ENCODE results near the gene BICD2.

DNA sequence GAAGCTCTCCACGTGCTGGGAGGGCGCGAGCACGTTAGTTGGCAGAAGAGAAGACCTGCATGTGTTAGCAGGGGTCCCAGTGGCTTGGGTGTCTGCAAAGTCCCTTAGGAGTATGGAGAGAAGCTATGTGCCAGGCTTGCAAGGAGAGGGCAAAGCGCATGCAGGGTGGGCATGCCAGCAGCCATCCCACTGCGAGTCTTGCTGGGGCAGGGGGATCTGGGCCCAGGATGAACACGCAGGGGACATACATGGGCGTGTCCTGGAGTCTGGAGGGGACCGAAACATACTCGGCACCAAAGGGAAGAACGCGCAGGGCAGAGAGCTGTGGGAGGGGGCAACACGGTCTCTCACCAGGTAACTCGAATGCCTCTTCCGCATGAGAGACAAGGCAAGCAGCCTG, 51.1 kb downstream of the BICD2 start:
- TF ChIP-seq, protein P1, sequence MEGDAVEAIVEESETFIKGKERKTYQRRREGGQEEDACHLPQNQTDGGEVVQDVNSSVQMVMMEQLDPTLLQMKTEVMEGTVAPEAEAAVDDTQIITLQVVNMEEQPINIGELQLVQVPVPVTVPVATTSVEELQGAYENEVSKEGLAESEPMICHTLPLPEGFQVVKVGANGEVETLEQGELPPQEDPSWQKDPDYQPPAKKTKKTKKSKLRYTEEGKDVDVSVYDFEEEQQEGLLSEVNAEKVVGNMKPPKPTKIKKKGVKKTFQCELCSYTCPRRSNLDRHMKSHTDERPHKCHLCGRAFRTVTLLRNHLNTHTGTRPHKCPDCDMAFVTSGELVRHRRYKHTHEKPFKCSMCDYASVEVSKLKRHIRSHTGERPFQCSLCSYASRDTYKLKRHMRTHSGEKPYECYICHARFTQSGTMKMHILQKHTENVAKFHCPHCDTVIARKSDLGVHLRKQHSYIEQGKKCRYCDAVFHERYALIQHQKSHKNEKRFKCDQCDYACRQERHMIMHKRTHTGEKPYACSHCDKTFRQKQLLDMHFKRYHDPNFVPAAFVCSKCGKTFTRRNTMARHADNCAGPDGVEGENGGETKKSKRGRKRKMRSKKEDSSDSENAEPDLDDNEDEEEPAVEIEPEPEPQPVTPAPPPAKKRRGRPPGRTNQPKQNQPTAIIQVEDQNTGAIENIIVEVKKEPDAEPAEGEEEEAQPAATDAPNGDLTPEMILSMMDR (IDR thresholded peaks at IDR 0.05), result no peak
- no peak for TF ChIP-seq EZH2 (IDR thresholded peaks at IDR 0.05; ENCODE audit: borderline replicate concordance, insufficient read depth, low read depth, low read length, poor library complexity, severe bottlenecking)
